GM12878 (cell line): ENCODE results near the gene SEPTIN5. TPM values are rescaled to one million over a fixed set of nuclear protein-coding genes. Genes with fewer than 3 reads are reported as not detected.

Experiments used
- ATAC-seq: fragments of 200-7000 bp; cut with Tn5 transposase; 3 replicates; pipeline ENCODE4 v1.9.1; 2020; ENCODE audit warnings: mild to moderate bottlenecking, moderate library complexity
- BruUV-seq: library from RNA; stranded (reverse); fragments of 400-500 nt; replicated peaks from 2 replicates; lab custom pipeline; 2021; lab: Mats Ljungman, UMichigan
- CTCF ChIA-PET: fragments of 300-600 bp; sonication (Branson Sonifier 250); formaldehyde crosslinking; extraction: SDS; loops from one replicate; lab custom pipeline; 2021; ENCODE audit warnings: inconsistent platforms; lab: Yijun Ruan, JAX
- POLR2A ChIA-PET: fragments of 350-600 bp; formaldehyde crosslinking; extraction: SDS; loops from one replicate; lab custom pipeline; 2021; ENCODE audit warnings: inconsistent platforms; lab: Charles Lee
- RAD21 ChIA-PET: fragments of 300-600 bp; sonication (Branson Sonifier 250); formaldehyde crosslinking; loops from one replicate; lab custom pipeline; 2023; ENCODE audit warnings: antibody characterized with exemption; ENCODE audit not compliant: unreplicated experiment; lab: Charles Lee
- SMC1A ChIA-PET: fragments of 300-600 bp; sonication (Branson Sonifier 250); formaldehyde crosslinking; loops from one replicate; lab custom pipeline; 2023; ENCODE audit not compliant: unreplicated experiment, uncharacterized antibody; lab: Charles Lee
- DNase-seq: peaks from one replicate; pipeline ENCODE4 v3.0.0-alpha.2; 2011; ENCODE audit warnings: low read depth, low spot score
- FAIRE-seq: peaks from 3 replicates; lab custom pipeline; 2011; peaks lifted over from hg19 to GRCh38; lab: Jason Lieb, UNC
- H2AFZ ChIP-seq: 2 replicates; pipeline ENCODE4 v1.6.0; 2011; ENCODE audit warnings: low read depth, low read length, control low read depth; ENCODE audit not compliant: control insufficient read depth
- H3K27ac ChIP-seq: 2 replicates; pipeline ENCODE4 v1.5.1; 2011; ENCODE audit warnings: control low read depth; ENCODE audit not compliant: control insufficient read depth, insufficient read depth
- H3K27me3 ChIP-seq, 2 experiments: replicated peaks in 1 of 2; 2 replicates each; pipeline versions ENCODE4 v1.6.0 to v1.6.1; 2011; ENCODE audit warnings: low read length in 1 of 2; ENCODE audit not compliant: control insufficient read depth in 2 of 2, insufficient read depth in 2 of 2
- H3K36me3 ChIP-seq, 2 experiments: 2 replicates each; pipeline ENCODE4 v1.5.1; 2011; ENCODE audit warnings: low read length in 1 of 2; ENCODE audit not compliant: control insufficient read depth in 2 of 2, insufficient read depth in 2 of 2
- H3K4me1 ChIP-seq: 2 replicates; pipeline ENCODE4 v1.6.1; 2011; ENCODE audit warnings: mild to moderate bottlenecking, low read length, moderate library complexity, mixed read lengths; ENCODE audit not compliant: control insufficient read depth, insufficient read depth
- H3K4me2 ChIP-seq: 2 replicates; pipeline ENCODE4 v1.6.0; 2011; ENCODE audit warnings: control low read depth; ENCODE audit not compliant: control insufficient read depth, insufficient read depth
- H3K4me3 ChIP-seq: fragments of 200-600 bp; sonication (generic); 2 replicates; pipeline ENCODE4 v1.5.1; 2016
- H3K79me2 ChIP-seq: 2 replicates; pipeline ENCODE4 v1.6.0; 2011; ENCODE audit warnings: low read length; ENCODE audit not compliant: control insufficient read depth, insufficient read depth
- H3K9ac ChIP-seq: 2 replicates; pipeline ENCODE4 v1.8.0; 2011; ENCODE audit warnings: low read length, control low read depth, mixed read lengths; ENCODE audit not compliant: control insufficient read depth, insufficient read depth
- H3K9me3 ChIP-seq: replicated peaks from 3 replicates; pipeline ENCODE4 v1.5.1; 2011; ENCODE audit warnings: mild to moderate bottlenecking, low read length; ENCODE audit not compliant: control insufficient read depth, insufficient read depth
- H4K20me1 ChIP-seq: 2 replicates; pipeline ENCODE4 v1.6.0; 2011; ENCODE audit not compliant: control insufficient read depth, insufficient read depth
- BACH1 ChIP-seq: fragments of 450-650 bp; IDR thresholded peaks from 2 replicates; pipeline ENCODE4 v1.6.1; 2017; ENCODE audit warnings: mild to moderate bottlenecking, borderline replicate concordance
- CEBPB ChIP-seq, 2 experiments: fragments of 150-350 bp in 1 of 2; IDR thresholded peaks; 2 replicates each; pipeline ENCODE4 v1.6.1; 2012 to 2014; ENCODE audit warnings: low read depth in 2 of 2, low read length in 2 of 2, borderline replicate concordance in 1 of 2, inconsistent platforms in 1 of 2
- DPF2 ChIP-seq: fragments of 450-650 bp; IDR thresholded peaks from 2 replicates; pipeline ENCODE4 v1.6.1; 2017; ENCODE audit warnings: mild to moderate bottlenecking
- GATAD2B ChIP-seq: fragments of 450-650 bp; conservative IDR thresholded peaks from 2 replicates; pipeline ENCODE4 v1.6.1; 2017; ENCODE audit warnings: low read depth, mild to moderate bottlenecking, moderate library complexity
- IKZF1 ChIP-seq: fragments of 450-650 bp; conservative IDR thresholded peaks from 2 replicates; pipeline ENCODE4 v1.6.1; 2017; ENCODE audit warnings: antibody characterized with exemption, mild to moderate bottlenecking
- NBN ChIP-seq: fragments of 450-650 bp; IDR thresholded peaks from 2 replicates; pipeline ENCODE4 v1.6.1; 2016
- RAD21 ChIP-seq: IDR thresholded peaks from 2 replicates; pipeline ENCODE4 v1.6.1; 2011; ENCODE audit warnings: mild to moderate bottlenecking, low read depth, low read length, moderate library complexity; ENCODE audit not compliant: insufficient read depth
- RB1 ChIP-seq: fragments of 450-650 bp; formaldehyde crosslinking; IDR thresholded peaks from 2 replicates; pipeline ENCODE4 v1.6.1; 2017; ENCODE audit warnings: mild to moderate bottlenecking, borderline replicate concordance
- RELA ChIP-seq: fragments of 450-650 bp; IDR thresholded peaks from 2 replicates; pipeline ENCODE4 v1.8.0; 2014; ENCODE audit warnings: borderline replicate concordance; ENCODE audit not compliant: partially characterized antibody
- RUNX3 ChIP-seq: IDR thresholded peaks from 2 replicates; pipeline ENCODE4 v1.6.1; 2012; ENCODE audit warnings: low read length, inconsistent platforms
- SMARCA5 ChIP-seq: fragments of 450-650 bp; IDR thresholded peaks from 2 replicates; pipeline ENCODE4 v1.6.1; 2017; ENCODE audit warnings: mild to moderate bottlenecking
- SMC3 ChIP-seq: IDR thresholded peaks from 2 replicates; pipeline ENCODE4 v1.6.1; 2011; ENCODE audit warnings: low read length, improper control_type of control experiment, borderline replicate concordance
- TCF3 ChIP-seq: IDR thresholded peaks from 2 replicates; pipeline ENCODE4 v1.6.1; 2012; ENCODE audit warnings: low read depth, mild to moderate bottlenecking, low read length, borderline replicate concordance; ENCODE audit not compliant: insufficient read depth
- YY1 ChIP-seq: IDR thresholded peaks from 2 replicates; pipeline ENCODE4 v1.6.1; 2011; ENCODE audit warnings: low read depth, mild to moderate bottlenecking, low read length
- ZNF207 ChIP-seq: fragments of 450-650 bp; IDR thresholded peaks from 2 replicates; pipeline ENCODE4 v1.6.1; 2014; ENCODE audit warnings: antibody characterized with exemption, mild to moderate bottlenecking, borderline replicate concordance
- ZZZ3 ChIP-seq: IDR thresholded peaks from 2 replicates; pipeline ENCODE4 v1.6.1; 2011; ENCODE audit warnings: low read depth; ENCODE audit not compliant: control insufficient read depth, insufficient read length
- WGBS: methylation state at CpG from one replicate; pipeline ENCODE4 v1.1.6; 2016; ENCODE audit warnings: low lambda C conversion rate; ENCODE audit not compliant: insufficient replicate concordance, insufficient coverage; ENCODE audit errors: missing lambda C conversion rate; 5-methylcytosine and 5-hydroxymethylcytosine counted together
- in situ Hi-C: fragments of 300-500 bp; cut with MboI; formaldehyde crosslinking; loops from 9 replicates; pipeline ENCODE4 v1.14.3; 2018; ENCODE audit warnings: mixed read lengths
- intact Hi-C: fragments of 100-400 bp; cut with micrococcal nuclease; formaldehyde crosslinking; loops from one replicate; pipeline ENCODE4 v1.14.2; 2022; ENCODE audit not compliant: unreplicated experiment
- polyA plus RNA-seq, 11 experiments: library from polyadenylated mRNA; depleted of rRNA in 4 of 11; unstranded in 6 of 11; stranded (reverse) in 5 of 11; fragments of >200 nt; fragmentation: Nextera tagmentation in 4 of 11; fragmentation: Illumina TruSeq in 1 of 11; extraction: Ambion mirVana in 4 of 11; extraction: Trizol in 1 of 11; gene quantifications; 1 replicate in 1 of 11; 2 replicates in 10 of 11; pipeline versions ENCODE4 v1.2.1 to v1.2.3, GENCODE V29; 2011 to 2016; ENCODE audit warnings: inconsistent platforms in 2 of 11, missing spikeins in 2 of 11, low read depth in 1 of 11
- total RNA-seq, 4 experiments: library from RNA; depleted of rRNA in 3 of 4; stranded (reverse); fragments of >200 nt in 3 of 4; fragmentation: Illumina TruSeq in 1 of 4; extraction: Trizol in 1 of 4; gene quantifications; 2 replicates each; pipeline versions ENCODE4 v1.2.1 to v1.2.3, GENCODE V29; 2013 to 2021
- TF ChIP-seq, protein P1 (sequence below): fragments of 450-650 bp; IDR thresholded peaks from 2 replicates; pipeline ENCODE4 v1.6.1; 2016; ENCODE audit warnings: mild to moderate bottlenecking
- TF ChIP-seq, protein P2 (sequence below), 3 experiments: IDR thresholded peaks in 2 of 3; conservative IDR thresholded peaks in 1 of 3; 2 replicates each; pipeline ENCODE4 v1.5.1; 2011; ENCODE audit warnings: low read depth in 3 of 3, low read length in 3 of 3, mild to moderate bottlenecking in 3 of 3, control low read depth in 2 of 3, moderate library complexity in 2 of 3, inconsistent platforms in 1 of 3, mixed read lengths in 1 of 3; ENCODE audit not compliant: control insufficient read depth in 2 of 3, insufficient read depth in 1 of 3; ENCODE audit errors: extremely low read depth in 1 of 3

The SEPTIN5 gene
- total and polyA plus RNA-seq, 10 of the 15 experiments (the other 5 are each of a cell fraction or from before 2014, with no cell fraction given), result 0.13 to 1.1 (median 0.34) TPM; not detected in 5

GRCh38 chr22:19730655-19731360 lies 16.5 kb downstream of the SEPTIN5 start:
- H3K79me2 ChIP-seq, result no peaks in the 10 kb centered on the region
- intact Hi-C loops (loop anchor here (1.0 kb wide), 1 partner anchor 179 kb away; no protein-coding TSS in a partner anchor), in situ Hi-C loops (loop anchor here (5.0 kb wide), 1 partner anchor 186 kb away; no protein-coding TSS in a partner anchor)
- no peaks in the 10 kb centered on the region for H3K9me3 ChIP-seq
- no peaks in the 10 kb centered on the region; the same call in 1 of the 2 replicates for H4K20me1 ChIP-seq
- peak overlapping the region; percentile 86 for H3K4me2 ChIP-seq
- no peaks in the 10 kb centered on the region for H3K36me3 ChIP-seq
- no peak overlapping the region for H3K9ac ChIP-seq
- BruUV-seq, result no TSS peak
- FAIRE-seq (no peak), ATAC-seq (peak; percentile 97), DNase-seq (no peak)
- POLR2A ChIA-PET, result interaction anchor here (0.6 kb wide), 1 partner anchor 341 kb away, joined by 3 read pairs; no protein-coding TSS in a partner anchor
- no peak overlapping the region for H3K27ac ChIP-seq
- WGBS, result 12% methylated on average over 46 of the region's 48 CpGs
- 0 out of 2 replicates have a peak, but pooled peaks have one; percentile 21 for TF ChIP-seq IKZF1
- TF ChIP-seq CEBPB (IDR thresholded peaks at IDR 0.05; ENCODE audit: borderline replicate concordance in 1 of 2, low read depth in 2 of 2, low read length in 2 of 2), result no peak
- peak; percentile 61 for TF ChIP-seq RELA
- TF ChIP-seq BACH1, result no peak
- TF ChIP-seq, protein P1, sequence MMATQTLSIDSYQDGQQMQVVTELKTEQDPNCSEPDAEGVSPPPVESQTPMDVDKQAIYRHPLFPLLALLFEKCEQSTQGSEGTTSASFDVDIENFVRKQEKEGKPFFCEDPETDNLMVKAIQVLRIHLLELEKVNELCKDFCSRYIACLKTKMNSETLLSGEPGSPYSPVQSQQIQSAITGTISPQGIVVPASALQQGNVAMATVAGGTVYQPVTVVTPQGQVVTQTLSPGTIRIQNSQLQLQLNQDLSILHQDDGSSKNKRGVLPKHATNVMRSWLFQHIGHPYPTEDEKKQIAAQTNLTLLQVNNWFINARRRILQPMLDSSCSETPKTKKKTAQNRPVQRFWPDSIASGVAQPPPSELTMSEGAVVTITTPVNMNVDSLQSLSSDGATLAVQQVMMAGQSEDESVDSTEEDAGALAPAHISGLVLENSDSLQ, result peak; percentile 74
- TF ChIP-seq GATAD2B, result 0 out of 2 replicates have a peak, but pooled peaks have one; percentile 37
- no peak for TF ChIP-seq ZZZ3
- TF ChIP-seq NBN, result 0 out of 2 replicates have a peak, but pooled peaks have one; percentile 56
- TF ChIP-seq SMC3, result peak; percentile 97
- peak; percentile 57; the same call in 1 of the 2 replicates for TF ChIP-seq YY1
- peak; percentile 62; the same call in 1 of the 2 replicates for TF ChIP-seq RB1
- no peak for TF ChIP-seq TCF3
- TF ChIP-seq ZNF207, result peak; percentile 47; the same call in 1 of the 2 replicates
- TF ChIP-seq DPF2, result peak; percentile 35; the same call in 1 of the 2 replicates
- TF ChIP-seq, protein P2, sequence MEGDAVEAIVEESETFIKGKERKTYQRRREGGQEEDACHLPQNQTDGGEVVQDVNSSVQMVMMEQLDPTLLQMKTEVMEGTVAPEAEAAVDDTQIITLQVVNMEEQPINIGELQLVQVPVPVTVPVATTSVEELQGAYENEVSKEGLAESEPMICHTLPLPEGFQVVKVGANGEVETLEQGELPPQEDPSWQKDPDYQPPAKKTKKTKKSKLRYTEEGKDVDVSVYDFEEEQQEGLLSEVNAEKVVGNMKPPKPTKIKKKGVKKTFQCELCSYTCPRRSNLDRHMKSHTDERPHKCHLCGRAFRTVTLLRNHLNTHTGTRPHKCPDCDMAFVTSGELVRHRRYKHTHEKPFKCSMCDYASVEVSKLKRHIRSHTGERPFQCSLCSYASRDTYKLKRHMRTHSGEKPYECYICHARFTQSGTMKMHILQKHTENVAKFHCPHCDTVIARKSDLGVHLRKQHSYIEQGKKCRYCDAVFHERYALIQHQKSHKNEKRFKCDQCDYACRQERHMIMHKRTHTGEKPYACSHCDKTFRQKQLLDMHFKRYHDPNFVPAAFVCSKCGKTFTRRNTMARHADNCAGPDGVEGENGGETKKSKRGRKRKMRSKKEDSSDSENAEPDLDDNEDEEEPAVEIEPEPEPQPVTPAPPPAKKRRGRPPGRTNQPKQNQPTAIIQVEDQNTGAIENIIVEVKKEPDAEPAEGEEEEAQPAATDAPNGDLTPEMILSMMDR (IDR thresholded peaks at IDR 0.05 in 2 of 3, conservative IDR thresholded peaks at IDR 0.05 in 1 of 3; ENCODE audit: control insufficient read depth in 2 of 3, extremely low read depth in 1 of 3, insufficient read depth in 1 of 3, low read depth in 3 of 3, low read length in 3 of 3), result peak; percentile 85 to 96 (median 89)
- 0 out of 2 replicates have a peak, but pooled peaks have one; percentile 36 for TF ChIP-seq SMARCA5
- 0 out of 2 replicates have a peak, but pooled peaks have one; percentile 12 for TF ChIP-seq RUNX3
- TF ChIP-seq RAD21, result peak; percentile 96
- SMC1A ChIA-PET, result interaction anchor here (0.6 to 2.6 kb wide), 9 partner anchors 32 to 223 kb away, joined by 3 to 28 read pairs (median 4); no protein-coding TSS in a partner anchor
- no peaks in the 10 kb centered on the region for H3K27me3 ChIP-seq
- CTCF ChIA-PET, result interaction anchor here (0.5 to 5.7 kb wide), 29 partner anchors 8 to 430 kb away, joined by 3 to 94 read pairs (median 4); partner anchors contain the start of genes COMT, TRMT2A and TXNRD2
- H2AFZ ChIP-seq, result peak overlapping the region; percentile 58
- no peaks in the 10 kb centered on the region for H3K4me1 ChIP-seq
- RAD21 ChIA-PET, result interaction anchor here (0.6 to 3.2 kb wide), 17 partner anchors 14 to 224 kb away, joined by 3 to 70 read pairs (median 5); no protein-coding TSS in a partner anchor
- H3K4me3 ChIP-seq, result peak overlapping the region; percentile 29; the same call in 1 of the 2 replicates
